ENCODE results near the gene RAB11FIP3. TPM values are rescaled to one million over a fixed set of nuclear protein-coding genes. Genes with fewer than 3 reads are reported as not detected.

Gene RAB11FIP3
- total RNA-seq, 1 experiment from 2014 or later = 12.8 TPM

GRCh38 chr16:482468-483185 lies 57.2 kb downstream of the RAB11FIP3 start:
- H3K4me3 ChIP-seq (replicated peaks in 1 of 2; ENCODE audit: low read depth in 1 of 2, low read length in 2 of 2) = no peak overlapping the region
- ChIA-PET CTCF (no interaction called here), POLR2A (no interaction called here), RAD21 (ENCODE audit: low non-redundant PET in 1 of 2, low total read pairs in 2 of 2, uncharacterized antibody in 2 of 2, unreplicated experiment in 2 of 2) (no interaction called here)
- no peaks in the 10 kb centered on the region for H3K9me2 ChIP-seq (ENCODE audit: insufficient read depth)
- BruUV-seq (replicated peaks) = no TSS peak
- no peaks in the 10 kb centered on the region for H3K79me2 ChIP-seq (ENCODE audit: insufficient read depth, low read length)
- H2AFZ ChIP-seq (ENCODE audit: low read depth, low read length, poor library complexity, severe bottlenecking) = no peak overlapping the region
- H3K36me3 ChIP-seq (ENCODE audit: control insufficient read depth in 1 of 2, insufficient read depth in 2 of 2, low read length in 2 of 2) = no peaks in the 10 kb centered on the region
- no peak for DNase-seq (ENCODE audit: low read depth, low spot score)
- intact Hi-C loops (cut with micrococcal nuclease) = no loop called here
- H3K4me2 ChIP-seq (ENCODE audit: low read length) = no peak overlapping the region
- H4K20me1 ChIP-seq (ENCODE audit: insufficient read depth) = no peaks in the 10 kb centered on the region
- TF ChIP-seq POLR2AphosphoS5 (IDR thresholded peaks at IDR 0.05; ENCODE audit: low read depth, low read length) (no peak), EGR1 (IDR thresholded peaks at IDR 0.05; ENCODE audit: low read depth) (no peak), ZNF274 (IDR thresholded peaks at IDR 0.05; ENCODE audit: low read depth, low read length) (no peak), CBX3 (IDR thresholded peaks at IDR 0.05; ENCODE audit: low read depth) (no peak), MAX (IDR thresholded peaks at IDR 0.05) (no peak), ELF1 (IDR thresholded peaks at IDR 0.05; ENCODE audit: borderline replicate concordance, low read depth) (no peak), YY1 (IDR thresholded peaks at IDR 0.05; ENCODE audit: extremely low read depth, insufficient replicate concordance, low read depth, low read length) (no peak), JUND (IDR thresholded peaks at IDR 0.05) (no peak), CEBPB (IDR thresholded peaks at IDR 0.05; ENCODE audit: low read depth) (no peak), ZFX (IDR thresholded peaks at IDR 0.05) (no peak), REST (IDR thresholded peaks at IDR 0.05; ENCODE audit: low read depth) (no peak), SP1 (IDR thresholded peaks at IDR 0.05; ENCODE audit: low read depth) (no peak)
- TF ChIP-seq, protein P1, sequence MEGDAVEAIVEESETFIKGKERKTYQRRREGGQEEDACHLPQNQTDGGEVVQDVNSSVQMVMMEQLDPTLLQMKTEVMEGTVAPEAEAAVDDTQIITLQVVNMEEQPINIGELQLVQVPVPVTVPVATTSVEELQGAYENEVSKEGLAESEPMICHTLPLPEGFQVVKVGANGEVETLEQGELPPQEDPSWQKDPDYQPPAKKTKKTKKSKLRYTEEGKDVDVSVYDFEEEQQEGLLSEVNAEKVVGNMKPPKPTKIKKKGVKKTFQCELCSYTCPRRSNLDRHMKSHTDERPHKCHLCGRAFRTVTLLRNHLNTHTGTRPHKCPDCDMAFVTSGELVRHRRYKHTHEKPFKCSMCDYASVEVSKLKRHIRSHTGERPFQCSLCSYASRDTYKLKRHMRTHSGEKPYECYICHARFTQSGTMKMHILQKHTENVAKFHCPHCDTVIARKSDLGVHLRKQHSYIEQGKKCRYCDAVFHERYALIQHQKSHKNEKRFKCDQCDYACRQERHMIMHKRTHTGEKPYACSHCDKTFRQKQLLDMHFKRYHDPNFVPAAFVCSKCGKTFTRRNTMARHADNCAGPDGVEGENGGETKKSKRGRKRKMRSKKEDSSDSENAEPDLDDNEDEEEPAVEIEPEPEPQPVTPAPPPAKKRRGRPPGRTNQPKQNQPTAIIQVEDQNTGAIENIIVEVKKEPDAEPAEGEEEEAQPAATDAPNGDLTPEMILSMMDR (IDR thresholded peaks at IDR 0.05 in 2 of 3, conservative IDR thresholded peaks at IDR 0.05 in 1 of 3; ENCODE audit: borderline replicate concordance in 1 of 3, insufficient read depth in 1 of 3, low read depth in 2 of 3, low read length in 2 of 3) = no peak
- no peak for ATAC-seq
- peaks cover 1 to 7% of the 10 kb centered on the region in 2 experiments for H3K4me1 ChIP-seq (ENCODE audit: control insufficient read depth in 1 of 2, insufficient read depth in 2 of 2, low read length in 2 of 2)
- no peaks in the 10 kb centered on the region for H3K9me3 ChIP-seq (ENCODE audit: control insufficient read depth in 1 of 2, insufficient read depth in 1 of 2, low read depth in 1 of 2, low read length in 2 of 2)
- no peak overlapping the region for H3K27ac ChIP-seq (ENCODE audit: low read depth, low read length)
- H3K9ac ChIP-seq (ENCODE audit: low read length) = no peak overlapping the region
- no peaks in the 10 kb centered on the region for H3K27me3 ChIP-seq (ENCODE audit: insufficient read depth, low read length)
